ENCODE data around the gene CAMTA1.

The CAMTA1 gene

DNA sequence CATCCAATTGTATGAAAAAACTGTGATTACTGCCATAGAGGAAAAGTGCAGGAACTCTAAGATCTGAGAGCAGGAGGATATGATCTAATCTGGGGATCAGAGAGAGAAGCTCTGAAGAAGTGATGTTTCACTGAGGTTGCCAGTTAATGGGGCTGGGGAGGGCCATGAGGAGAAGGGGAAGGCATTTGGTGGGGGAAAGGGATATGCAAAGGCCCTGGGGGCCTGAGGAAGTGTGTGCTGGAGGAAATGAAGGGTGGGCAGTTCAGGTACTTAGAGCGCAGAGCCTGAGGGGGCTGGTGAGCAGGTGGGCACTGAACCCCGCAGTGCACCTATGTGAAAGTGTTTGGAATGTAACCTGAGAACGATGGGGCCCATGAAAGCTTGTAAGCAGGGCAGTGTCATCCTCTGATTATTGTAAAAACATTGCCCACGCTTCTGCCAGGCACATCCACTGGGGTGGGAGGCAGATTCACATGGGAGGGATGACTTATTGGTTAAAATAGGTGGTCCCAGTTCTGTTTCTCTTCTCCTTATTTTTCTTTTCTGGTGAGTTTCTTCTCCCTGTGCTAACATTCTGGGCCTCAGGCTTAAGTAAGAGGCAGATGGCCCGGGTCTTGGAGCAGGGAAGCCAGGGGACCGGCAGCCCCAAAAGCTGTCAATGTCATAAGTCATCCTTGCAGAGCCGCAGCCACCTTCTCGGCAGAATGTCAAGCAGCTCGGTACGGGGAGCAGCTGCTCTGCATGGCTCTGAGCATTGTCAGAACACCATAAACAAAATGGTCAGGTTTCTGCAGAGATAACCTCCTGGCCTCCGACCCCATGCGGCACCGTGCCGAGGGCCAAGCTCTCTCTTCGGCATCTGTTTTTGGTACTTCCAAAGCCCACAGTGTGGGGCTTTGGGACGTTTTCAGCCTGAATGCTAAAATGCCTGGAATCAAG is 493.8 kb downstream of the CAMTA1 start:
- Histone ChIP-seq H3K4me1 (ENCODE audit: insufficient read depth, low read length) (no peaks in the 10 kb centered on the region), H3K9ac (ENCODE audit: low read depth, low read length) (no peak overlapping the region), H3K27ac (ENCODE audit: low read length) (no peak overlapping the region), H4K20me1 (ENCODE audit: insufficient read depth, low read length) (no peaks in the 10 kb centered on the region), H3K9me3 (ENCODE audit: insufficient read depth, low read length, severe bottlenecking) (no peaks in the 10 kb centered on the region), H2AFZ (ENCODE audit: low read depth, low read length) (no peak overlapping the region), H3K4me3 (ENCODE audit: low read depth in 1 of 2, low read length in 2 of 2) (no peak overlapping the region), H3K79me2 (ENCODE audit: insufficient read depth, low read length) (no peaks in the 10 kb centered on the region), H3K36me3 (ENCODE audit: insufficient read depth, low read length) (no peaks in the 10 kb centered on the region), H3K4me2 (ENCODE audit: insufficient read depth, low read length) (no peak overlapping the region), H3K27me3 (ENCODE audit: insufficient read depth, low read length, poor library complexity) (no peaks in the 10 kb centered on the region)
- DNase-seq (no peak), ATAC-seq (ENCODE audit: insufficient read depth, low read depth) (no peak)
- TF ChIP-seq, protein P1, sequence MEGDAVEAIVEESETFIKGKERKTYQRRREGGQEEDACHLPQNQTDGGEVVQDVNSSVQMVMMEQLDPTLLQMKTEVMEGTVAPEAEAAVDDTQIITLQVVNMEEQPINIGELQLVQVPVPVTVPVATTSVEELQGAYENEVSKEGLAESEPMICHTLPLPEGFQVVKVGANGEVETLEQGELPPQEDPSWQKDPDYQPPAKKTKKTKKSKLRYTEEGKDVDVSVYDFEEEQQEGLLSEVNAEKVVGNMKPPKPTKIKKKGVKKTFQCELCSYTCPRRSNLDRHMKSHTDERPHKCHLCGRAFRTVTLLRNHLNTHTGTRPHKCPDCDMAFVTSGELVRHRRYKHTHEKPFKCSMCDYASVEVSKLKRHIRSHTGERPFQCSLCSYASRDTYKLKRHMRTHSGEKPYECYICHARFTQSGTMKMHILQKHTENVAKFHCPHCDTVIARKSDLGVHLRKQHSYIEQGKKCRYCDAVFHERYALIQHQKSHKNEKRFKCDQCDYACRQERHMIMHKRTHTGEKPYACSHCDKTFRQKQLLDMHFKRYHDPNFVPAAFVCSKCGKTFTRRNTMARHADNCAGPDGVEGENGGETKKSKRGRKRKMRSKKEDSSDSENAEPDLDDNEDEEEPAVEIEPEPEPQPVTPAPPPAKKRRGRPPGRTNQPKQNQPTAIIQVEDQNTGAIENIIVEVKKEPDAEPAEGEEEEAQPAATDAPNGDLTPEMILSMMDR (IDR thresholded peaks at IDR 0.05; ENCODE audit: borderline replicate concordance, extremely low read depth, low read length, poor library complexity, severe bottlenecking) = no peak
- no peak for TF ChIP-seq EZH2 (IDR thresholded peaks at IDR 0.05; ENCODE audit: borderline replicate concordance, low read depth, low read length, severe bottlenecking)

DNA sequence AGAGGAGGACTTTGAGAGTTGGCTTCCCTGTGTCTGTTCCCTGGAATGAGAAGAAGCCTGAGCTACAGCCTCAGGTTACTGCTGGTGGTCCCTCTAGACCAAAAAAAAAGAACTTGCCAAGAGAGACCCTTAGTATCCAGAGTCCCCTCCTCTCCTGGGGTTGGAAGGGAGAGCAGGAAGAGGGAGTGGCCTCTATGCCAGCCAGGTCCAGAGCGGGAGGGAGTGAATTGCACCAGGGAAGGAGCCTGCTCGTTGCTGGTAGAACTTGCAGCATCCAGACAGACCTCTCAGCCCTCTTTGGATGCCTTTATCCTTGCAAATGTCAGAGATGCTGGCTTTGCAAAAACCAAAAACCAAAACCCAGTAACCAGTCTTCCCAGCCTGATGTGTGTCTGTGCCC is 494.5 kb downstream of the CAMTA1 start:
- Histone ChIP-seq H3K79me2 (ENCODE audit: insufficient read depth, low read length) (no peaks in the 10 kb centered on the region), H3K4me1 (ENCODE audit: insufficient read depth, low read length) (no peaks in the 10 kb centered on the region), H4K20me1 (ENCODE audit: insufficient read depth, low read length) (no peaks in the 10 kb centered on the region), H3K27me3 (ENCODE audit: insufficient read depth, low read length, poor library complexity) (no peaks in the 10 kb centered on the region), H3K9ac (ENCODE audit: low read depth, low read length) (no peak overlapping the region), H3K4me2 (ENCODE audit: insufficient read depth, low read length) (no peak overlapping the region), H3K4me3 (ENCODE audit: low read depth in 1 of 2, low read length in 2 of 2) (no peak overlapping the region), H3K36me3 (ENCODE audit: insufficient read depth, low read length) (no peaks in the 10 kb centered on the region), H3K27ac (ENCODE audit: low read length) (no peak overlapping the region), H2AFZ (ENCODE audit: low read depth, low read length) (no peak overlapping the region), H3K9me3 (ENCODE audit: insufficient read depth, low read length, severe bottlenecking) (no peaks in the 10 kb centered on the region)
- DNase-seq (no peak), ATAC-seq (ENCODE audit: insufficient read depth, low read depth) (no peak)
- TF ChIP-seq, protein P1 (IDR thresholded peaks at IDR 0.05; ENCODE audit: borderline replicate concordance, extremely low read depth, low read length, poor library complexity, severe bottlenecking) = no peak
- TF ChIP-seq EZH2 (IDR thresholded peaks at IDR 0.05; ENCODE audit: borderline replicate concordance, low read depth, low read length, severe bottlenecking) = no peak

DNA sequence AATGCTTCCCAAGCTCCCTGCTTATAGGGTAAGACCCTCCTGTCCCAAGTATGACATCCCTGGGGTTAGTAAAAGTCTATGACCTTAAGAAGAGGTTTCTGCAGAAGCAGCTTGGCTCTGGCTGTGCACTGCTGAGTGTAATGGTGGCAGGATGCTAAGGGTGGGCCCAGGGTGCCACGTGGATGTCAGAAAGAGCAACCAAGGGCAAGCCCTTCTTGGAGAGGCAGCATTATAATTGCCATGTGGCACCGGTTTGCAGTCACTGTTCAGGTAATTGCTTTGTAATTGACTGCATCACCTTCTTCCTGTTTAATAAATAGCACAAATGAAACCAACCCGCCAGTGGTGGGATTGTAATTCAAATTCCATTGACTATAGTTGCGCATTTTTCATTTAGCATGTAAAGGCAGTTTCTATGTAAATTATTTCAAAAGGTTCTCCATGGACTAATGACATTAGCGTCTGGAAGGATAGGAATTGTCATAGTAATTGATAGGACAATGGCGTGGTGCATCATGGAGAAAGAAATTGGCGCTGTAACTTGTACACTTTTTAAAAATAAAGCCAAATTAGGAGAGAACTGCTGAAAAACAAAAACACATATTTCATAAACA is 495.2 kb downstream of the CAMTA1 start:
- Histone ChIP-seq H3K4me1 (ENCODE audit: insufficient read depth, low read length) (no peaks in the 10 kb centered on the region), H3K27me3 (ENCODE audit: insufficient read depth, low read length, poor library complexity) (no peaks in the 10 kb centered on the region), H3K4me2 (ENCODE audit: insufficient read depth, low read length) (no peak overlapping the region), H3K9ac (ENCODE audit: low read depth, low read length) (no peak overlapping the region), H3K27ac (ENCODE audit: low read length) (no peak overlapping the region), H3K9me3 (ENCODE audit: insufficient read depth, low read length, severe bottlenecking) (no peaks in the 10 kb centered on the region), H2AFZ (ENCODE audit: low read depth, low read length) (no peak overlapping the region), H3K79me2 (ENCODE audit: insufficient read depth, low read length) (no peaks in the 10 kb centered on the region), H4K20me1 (ENCODE audit: insufficient read depth, low read length) (no peaks in the 10 kb centered on the region), H3K4me3 (ENCODE audit: low read depth in 1 of 2, low read length in 2 of 2) (no peak overlapping the region), H3K36me3 (ENCODE audit: insufficient read depth, low read length) (no peaks in the 10 kb centered on the region)
- TF ChIP-seq, protein P1 (IDR thresholded peaks at IDR 0.05; ENCODE audit: borderline replicate concordance, extremely low read depth, low read length, poor library complexity, severe bottlenecking) = no peak
- ATAC-seq (ENCODE audit: insufficient read depth, low read depth) = no peak
- DNase-seq = no peak

Data from DND-41 (cell line).